Stimulated activated CD8-positive, alpha-beta memory T cell treated with anti-CD3 and anti-CD28 coated beads, Interleukin-12 subunit alpha, Interleukin-12 subunit beta, amount 100 ng/mL, for 1 hour (primary cell): ENCODE measurements around the gene CCDC15.
"Not testable (repeated sequence)": the region's sequence is repeated elsewhere in the genome, so short reads cannot be mapped to it uniquely, and the experiment has no call there.

Source experiments
- DNase-seq: peaks from one replicate; pipeline ENCODE4 v3.0.0-alpha.2; 2020; ENCODE audit warnings: low read depth

The CCDC15 gene

DNA sequence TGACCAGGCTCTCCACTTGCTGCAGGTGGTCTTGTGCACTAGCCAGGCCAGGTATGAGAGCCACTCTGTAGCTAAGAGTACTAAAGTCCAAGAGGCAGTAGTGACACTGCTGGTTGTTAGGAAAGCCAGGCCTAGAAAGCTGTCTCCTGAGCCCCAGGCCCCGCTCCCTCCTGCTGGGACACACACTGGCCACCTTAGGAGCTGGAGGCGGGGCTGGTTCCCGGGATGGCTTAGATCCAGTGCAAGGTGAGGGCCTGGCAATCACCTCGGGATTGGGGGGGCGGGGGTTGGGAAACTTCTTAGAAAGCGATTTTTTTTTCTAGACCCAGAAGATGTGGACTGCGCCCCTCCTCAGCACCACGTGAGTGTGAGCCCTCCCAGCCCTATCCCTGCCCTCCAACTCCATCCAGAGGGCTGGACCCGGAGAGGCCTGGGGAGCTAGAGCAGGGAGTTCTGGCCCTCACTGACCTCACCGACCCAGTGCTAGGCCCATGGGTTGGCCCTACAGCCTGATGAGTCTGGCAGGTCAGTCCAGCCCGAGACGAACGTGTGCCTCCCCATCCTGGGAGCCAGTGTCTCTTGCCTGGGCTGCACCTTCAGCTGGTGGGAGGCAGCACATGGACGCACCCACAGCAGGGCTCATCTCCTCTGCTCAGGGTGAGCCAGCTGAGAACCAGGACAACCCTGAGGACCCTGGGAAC, 127.2 kb downstream of the CCDC15 start:
- no peak for DNase-seq

DNA sequence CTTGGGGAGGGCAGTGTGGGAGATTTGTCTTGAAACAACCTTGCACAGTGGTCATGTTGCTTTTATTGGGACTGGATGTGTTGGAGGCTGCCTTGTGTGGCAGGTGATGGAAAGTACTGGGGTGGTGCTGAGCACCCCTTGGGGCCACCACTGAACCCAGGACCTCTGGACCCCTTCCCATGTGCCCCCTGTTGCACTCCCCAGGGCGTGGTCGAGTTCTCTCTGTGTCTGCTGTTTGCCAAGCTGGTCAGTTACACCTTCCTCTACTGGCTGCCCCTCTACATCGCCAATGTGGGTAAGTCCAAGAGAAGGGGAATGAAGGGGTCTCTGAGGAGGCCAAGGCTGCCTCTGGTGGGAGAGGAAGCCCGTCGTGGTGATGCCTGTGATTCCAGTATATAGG, 128.0 kb downstream of the CCDC15 start:
- no peak for DNase-seq

DNA sequence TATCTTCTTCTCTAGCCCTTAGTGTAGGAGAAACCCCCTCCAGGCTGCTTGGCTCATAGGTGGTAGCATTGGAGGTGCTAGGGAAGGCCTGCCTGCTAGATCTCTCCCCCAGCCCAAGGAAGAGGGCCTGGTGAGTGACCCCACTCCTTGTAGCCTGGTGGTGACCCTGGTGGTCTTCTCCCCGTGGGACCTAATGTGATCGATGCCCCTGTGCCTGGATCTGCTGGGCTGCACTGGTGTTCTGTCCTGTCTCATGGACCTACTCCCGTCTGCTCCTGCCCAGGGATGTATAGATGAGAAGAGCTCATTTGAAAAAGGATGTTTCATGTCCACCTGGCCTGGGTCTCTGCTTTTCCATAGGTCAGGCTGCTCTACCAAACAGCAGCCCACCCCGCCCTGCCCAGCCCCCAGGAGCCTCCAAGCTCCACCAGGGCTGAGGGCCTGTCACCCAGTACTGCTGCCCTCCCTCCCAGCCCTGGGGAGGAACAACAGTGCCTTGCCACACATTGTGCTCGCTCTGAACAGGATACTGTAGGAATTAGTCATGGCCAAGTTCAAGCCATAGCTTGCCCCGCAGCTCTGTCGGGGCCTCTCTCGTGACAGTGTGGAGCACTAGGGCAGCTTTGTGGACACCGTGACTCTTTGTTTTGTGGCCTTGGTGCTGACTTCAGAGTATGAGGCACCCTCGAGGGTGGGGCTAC, 128.8 kb downstream of the CCDC15 start:
- no peak for DNase-seq

DNA sequence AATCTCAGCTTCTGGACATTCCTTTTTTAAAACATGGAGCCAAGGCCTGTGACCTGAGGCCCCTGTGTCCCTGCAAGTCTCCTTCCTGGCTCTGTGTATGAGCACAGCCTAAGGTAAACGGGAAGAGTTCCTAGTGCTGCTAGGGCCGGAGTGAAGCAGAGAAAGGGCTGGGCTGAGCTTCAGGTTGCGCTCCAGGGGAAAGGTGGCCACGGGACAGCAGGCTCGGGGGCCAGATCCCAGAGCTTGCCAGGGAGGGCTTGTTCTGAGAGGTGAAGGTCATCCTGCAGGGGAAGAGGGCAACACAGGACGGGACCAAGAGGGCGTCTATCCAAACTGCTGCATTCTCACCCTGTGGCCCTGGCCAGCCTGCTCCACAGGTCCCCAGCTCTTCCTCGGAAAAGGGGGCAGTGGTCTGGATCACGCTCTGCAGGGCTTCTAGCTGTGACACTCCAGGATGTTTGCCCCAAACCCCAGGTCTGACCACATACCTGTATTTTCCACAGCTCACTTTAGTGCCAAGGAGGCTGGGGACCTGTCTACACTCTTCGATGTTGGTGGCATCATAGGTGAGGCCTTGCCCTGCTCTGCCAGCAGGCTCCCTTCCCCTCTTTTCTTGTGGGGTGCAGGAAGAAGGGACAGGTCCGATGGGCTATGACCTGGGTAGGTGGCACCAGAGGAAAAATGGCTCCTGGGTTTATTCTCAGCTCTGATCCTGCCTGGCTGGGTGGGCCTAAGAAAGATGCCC, 129.5 kb downstream of the CCDC15 start:
- DNase-seq: no peak

DNA sequence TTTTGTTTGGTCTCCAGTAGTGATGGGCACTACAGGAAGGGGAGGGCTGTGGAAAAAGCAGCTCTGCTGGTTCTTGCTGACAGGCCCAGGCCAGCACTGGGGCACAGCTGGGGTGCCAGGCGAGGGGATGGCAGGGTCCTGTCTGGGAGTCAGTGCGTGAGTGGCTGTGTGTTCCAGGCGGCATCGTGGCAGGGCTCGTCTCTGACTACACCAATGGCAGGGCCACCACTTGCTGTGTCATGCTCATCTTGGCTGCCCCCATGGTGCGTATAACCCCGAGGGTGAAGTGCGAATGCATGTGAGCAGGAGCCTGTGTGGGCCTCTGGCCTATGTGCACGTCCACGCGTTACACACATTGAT, 130.0 kb downstream of the CCDC15 start:
- no peak for DNase-seq

DNA sequence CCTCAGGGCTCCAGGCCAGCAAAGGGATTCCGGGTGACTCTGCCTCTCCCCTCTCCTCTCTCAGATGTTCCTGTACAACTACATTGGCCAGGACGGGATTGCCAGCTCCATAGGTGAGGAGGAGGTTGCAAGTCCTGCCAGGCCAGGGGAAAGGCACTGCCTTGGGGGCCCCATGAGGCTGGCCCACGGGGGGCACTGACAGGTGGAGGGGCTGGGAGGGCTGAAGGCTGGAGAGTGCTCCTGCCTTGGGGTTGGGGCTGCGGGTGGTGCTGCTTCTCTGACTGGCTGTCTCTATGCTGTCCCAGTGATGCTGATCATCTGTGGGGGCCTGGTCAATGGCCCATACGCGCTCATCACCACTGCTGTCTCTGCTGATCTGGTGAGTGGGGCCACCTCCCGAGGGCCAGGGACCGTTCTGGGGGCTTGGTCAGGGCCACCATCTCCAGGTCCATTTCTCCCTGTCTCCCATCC, 130.8 kb downstream of the CCDC15 start:
- no peak for DNase-seq

DNA sequence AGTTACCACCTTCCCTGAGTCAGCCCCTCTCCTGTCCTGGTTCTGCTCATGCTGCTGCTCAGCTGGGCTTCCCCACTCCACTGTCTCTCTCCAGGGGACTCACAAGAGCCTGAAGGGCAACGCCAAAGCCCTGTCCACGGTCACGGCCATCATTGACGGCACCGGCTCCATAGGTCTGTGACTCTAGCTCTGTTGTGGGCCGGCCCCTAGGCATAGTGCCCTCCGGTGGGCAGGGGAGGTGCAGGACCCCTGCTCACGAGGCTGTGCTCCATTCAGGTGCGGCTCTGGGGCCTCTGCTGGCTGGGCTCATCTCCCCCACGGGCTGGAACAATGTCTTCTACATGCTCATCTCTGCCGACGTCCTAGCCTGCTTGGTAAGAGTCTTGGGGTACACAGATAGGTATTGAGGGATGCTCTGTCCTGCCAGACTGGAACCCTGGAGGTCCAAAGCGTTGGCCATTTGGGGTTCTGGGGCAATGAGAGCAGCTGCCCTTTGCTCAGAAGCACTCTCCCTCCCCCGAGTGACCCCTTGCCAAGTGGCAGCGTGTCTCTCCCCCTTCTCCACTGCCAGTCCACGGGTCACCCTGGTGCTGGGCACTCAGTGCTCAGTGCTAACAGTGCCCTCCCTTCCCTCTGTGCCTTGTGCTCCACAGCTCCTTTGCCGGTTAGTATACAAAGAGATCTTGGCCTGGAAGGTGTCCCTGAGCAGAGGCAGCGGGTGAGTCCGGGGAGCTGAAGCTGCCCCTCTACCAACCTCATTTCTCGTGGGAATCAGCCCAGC, 131.5 kb downstream of the CCDC15 start:
- DNase-seq: no peak

DNA sequence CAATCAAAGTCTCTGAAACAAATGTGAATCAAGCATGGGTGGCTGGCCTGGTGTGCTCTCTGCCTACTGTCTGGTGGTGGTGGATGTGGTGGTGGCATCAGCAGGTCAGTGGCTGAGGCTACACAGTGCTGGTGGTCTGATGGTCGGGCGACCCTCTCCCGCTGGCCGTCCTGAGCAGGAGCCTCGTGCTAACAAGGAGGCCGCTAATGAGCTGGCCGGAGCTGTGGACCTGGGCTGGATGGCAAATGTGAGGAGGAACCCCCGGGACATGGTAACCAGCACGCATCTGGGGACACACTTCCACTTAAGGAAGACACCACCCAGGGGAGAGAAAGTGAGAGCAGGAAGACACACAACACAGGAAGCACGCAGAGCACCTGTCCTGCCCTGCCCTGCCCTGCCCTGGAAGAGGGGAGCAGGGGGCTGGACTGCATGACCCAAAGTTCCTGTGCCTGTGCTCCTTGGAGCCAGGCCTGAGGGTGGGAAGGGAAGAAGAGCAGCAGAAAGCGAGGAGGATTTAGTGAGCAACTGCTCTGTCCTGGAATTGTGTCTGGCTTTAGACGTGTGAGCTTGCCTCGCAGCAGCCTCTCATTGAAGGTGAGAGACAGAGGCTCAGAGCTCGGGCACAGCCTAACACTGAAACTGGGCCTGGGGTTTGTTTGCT, 132.8 kb downstream of the CCDC15 start:
- DNase-seq: no peak

DNA sequence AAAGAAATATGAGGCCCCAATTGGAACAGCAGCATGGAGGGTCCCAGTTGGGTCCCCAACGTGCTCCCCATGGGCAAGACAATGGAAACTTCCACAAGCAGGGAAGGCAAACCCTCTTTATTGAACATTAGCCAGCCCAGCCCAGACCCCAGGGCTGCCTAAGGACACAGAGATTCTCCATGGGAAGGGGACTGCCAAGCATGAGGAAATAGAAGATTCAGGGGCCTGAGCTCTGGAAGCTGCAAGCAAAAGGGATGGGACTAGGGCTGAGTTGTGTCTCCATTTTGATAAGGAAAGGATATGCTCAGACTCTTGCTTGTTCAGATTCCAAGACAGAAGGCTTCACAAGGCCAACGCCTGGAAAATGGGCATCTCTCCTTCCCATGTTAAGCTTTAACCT, 134.1 kb downstream of the CCDC15 start:
- no peak for DNase-seq

DNA sequence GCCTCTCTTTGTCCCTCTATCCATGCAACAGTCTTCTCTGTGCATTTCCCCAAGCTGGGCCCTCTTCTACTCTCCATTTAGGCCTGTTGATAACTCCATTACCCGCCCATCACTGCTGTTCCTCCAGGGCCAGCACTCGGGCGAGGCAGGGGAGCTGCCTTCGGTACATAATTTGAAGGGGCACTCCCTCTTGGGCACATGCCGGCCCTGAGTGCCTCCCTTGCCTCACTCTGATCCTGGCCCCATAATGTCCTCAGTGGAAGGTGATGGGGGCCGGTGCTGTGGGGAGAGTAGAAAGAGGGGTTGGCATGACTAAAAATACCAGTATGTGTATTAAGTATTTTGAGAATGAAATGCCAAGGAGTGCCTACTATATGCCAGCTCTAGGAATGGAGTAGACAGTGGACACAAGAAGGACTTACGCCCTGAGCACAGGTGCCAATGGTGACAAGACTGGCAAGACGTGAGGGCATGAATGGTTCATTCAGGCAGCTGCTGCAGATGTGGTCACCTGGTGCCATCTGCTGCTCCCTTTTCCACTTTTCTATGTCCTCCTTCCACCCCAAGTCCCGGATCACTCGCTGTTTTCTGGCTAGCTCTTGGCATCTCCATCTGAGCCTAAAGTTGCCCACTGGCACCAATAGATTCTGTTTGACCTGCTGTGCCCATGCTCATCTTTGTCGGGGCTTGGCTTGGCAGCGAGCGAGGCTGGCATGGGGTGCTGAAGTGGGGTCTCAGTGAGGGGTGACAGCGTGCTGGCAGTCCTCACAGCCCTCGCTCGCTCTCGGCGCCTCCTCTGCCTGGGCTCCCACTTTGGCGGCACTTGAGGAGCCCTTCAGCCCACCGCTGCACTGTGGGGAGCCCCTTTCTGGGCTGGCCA, 134.8 kb downstream of the CCDC15 start:
- DNase-seq: no peak

DNA sequence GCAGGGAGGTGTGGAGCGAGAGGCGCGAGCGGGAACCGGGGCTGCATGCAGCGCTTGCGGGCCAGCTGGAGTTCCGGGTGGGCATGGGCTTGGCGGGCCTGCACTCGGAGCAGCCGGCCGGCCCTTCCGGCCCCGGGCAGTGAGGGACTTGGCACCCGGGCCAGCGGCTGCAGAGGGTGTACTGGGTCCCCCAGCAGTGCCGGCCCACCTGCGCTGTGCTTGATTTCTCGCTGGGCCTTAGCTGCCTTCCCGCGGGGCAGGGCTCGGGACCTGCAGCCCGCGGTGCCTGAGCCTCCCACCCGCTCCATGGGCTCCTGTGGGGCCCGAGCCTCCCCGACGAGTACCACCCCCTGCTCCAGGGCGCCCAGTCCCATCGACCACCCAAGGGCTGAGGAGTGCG, 135.5 kb downstream of the CCDC15 start:
- not testable (repeated sequence) for DNase-seq

DNA sequence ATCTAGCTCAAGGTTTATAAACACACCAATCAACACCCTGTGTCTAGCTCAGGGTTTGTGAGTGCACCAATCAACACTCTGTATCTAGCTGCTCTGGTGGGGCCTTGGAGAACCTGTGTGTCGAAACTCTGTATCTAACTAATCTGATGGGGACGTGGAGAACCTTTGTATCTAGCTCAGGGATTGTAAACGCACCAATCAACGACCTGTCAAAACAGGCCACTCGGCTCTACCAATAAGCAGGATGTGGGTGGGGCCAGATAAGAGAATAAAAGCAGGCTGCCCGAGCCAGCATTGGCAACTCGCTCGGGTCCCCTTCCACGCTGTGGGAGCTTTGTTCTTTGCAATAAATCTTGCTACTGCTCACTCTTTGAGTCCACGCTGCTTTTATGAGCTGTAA, 136.1 kb downstream of the CCDC15 start:
- DNase-seq: not testable (repeated sequence)

DNA sequence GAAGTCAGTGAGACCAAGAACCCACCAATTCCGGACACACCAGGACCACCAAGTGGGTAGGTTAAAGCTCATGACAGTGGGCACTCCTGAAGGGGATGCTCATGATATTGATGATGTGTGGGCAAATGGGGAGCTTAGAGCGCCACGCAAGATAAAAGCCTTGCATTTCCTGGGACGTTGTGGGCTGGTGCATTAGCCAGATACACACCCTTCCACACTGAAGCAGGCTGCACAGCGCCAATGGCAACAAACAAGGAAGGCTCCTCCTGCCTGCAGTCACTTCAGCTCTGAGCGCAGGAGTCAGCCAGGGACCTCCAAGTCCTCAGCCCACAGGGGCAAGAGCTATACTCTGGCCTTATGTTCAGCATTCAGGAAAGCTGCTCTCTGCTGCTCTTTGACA, 136.8 kb downstream of the CCDC15 start:
- DNase-seq: no peak
